Upper lobe of left lung (tissue), 6 donors: ENCODE measurements around the gene EMC6. TPM values are rescaled to one million over a fixed set of nuclear protein-coding genes. Genes with fewer than 3 reads are reported as not detected.

Experiments
- ATAC-seq, 2 donors: fragments of 200-7000 bp; cut with Tn5 transposase; one replicate each; pipeline ENCODE4 v1.9.1; 2022; ENCODE audit warnings: mild to moderate bottlenecking in 2 of 2, moderate library complexity in 2 of 2; ENCODE audit not compliant: low FRiP score in 2 of 2
- DNase-seq, 2 donors: peaks; one replicate each; pipeline ENCODE4 v3.0.0-alpha.2; 2019 to 2020
- H3K27ac ChIP-seq, 4 donors: fragments of 200-600 bp; sonication (generic); one replicate each; pipeline ENCODE4 v1.5.1; 2016 to 2019
- H3K27me3 ChIP-seq, 4 donors: fragments of 200-600 bp; sonication (generic); one replicate each; pipeline ENCODE4 v1.5.1; 2017 to 2019
- H3K36me3 ChIP-seq, 4 donors: fragments of 200-600 bp; sonication (generic); one replicate each; pipeline ENCODE4 v1.5.1; 2016 to 2019
- H3K4me1 ChIP-seq, 4 donors: fragments of 200-600 bp; sonication (generic); one replicate each; pipeline ENCODE4 v1.5.1; 2018 to 2019
- H3K4me3 ChIP-seq, 4 donors: fragments of 200-600 bp; sonication (generic); one replicate each; pipeline ENCODE4 v1.5.1; 2017 to 2019; ENCODE audit warnings: mild to moderate bottlenecking in 2 of 4, moderate library complexity in 1 of 4
- H3K9me3 ChIP-seq, 4 donors: fragments of 200-600 bp; sonication (generic); one replicate each; pipeline ENCODE4 v1.5.1; 2018 to 2019
- EP300 ChIP-seq, 4 donors: sonication (generic); formaldehyde crosslinking; IDR thresholded peaks; one replicate each; pipeline ENCODE4 v1.5.1; 2017; ENCODE audit warnings: antibody characterized with exemption in 4 of 4, control low read depth in 2 of 4
- POLR2A ChIP-seq, 4 donors: fragments of 450-650 bp; IDR thresholded peaks; one replicate each; pipeline ENCODE4 v1.5.1; 2016 to 2017; ENCODE audit warnings: antibody characterized with exemption in 4 of 4, mild to moderate bottlenecking in 2 of 4
- POLR2AphosphoS5 ChIP-seq, 2 donors: sonication (generic); formaldehyde crosslinking; IDR thresholded peaks; one replicate each; pipeline ENCODE4 v1.5.1; 2017; ENCODE audit warnings: antibody characterized with exemption in 2 of 2
- WGBS, 2 donors: methylation state at CpG; one replicate each; pipeline ENCODE4 v1.1.5; 2017 to 2018; 5-methylcytosine and 5-hydroxymethylcytosine counted together
- total RNA-seq, 6 donors: library from RNA; depleted of rRNA in 4 of 6; stranded (reverse); fragments of >200 nt in 4 of 6; gene quantifications; one replicate each; pipeline versions ENCODE4 v1.1.0 to v1.2.1, GENCODE V29; 2016 to 2021
- TF ChIP-seq, protein P1 (sequence below), 6 experiments: fragments of 450-650 bp in 4 of 6; fragments of 200-600 bp in 2 of 6; sonication (generic) in 2 of 6; IDR thresholded peaks; one replicate each; pipeline ENCODE4 v1.5.1; 2016 to 2019; ENCODE audit warnings: antibody characterized with exemption in 6 of 6
- donor health status: DM: no; HTN: no; CAD: no; lungs with moderate emphysema.
- donor health status: DM: no; HTN: yes; CAD: no; lungs with severe emphysema.

EMC6 gene
- total RNA-seq, 6 donors from 2014 or later = 9.8 to 38.7 (median 36.5) TPM; not detected in 1

DNA sequence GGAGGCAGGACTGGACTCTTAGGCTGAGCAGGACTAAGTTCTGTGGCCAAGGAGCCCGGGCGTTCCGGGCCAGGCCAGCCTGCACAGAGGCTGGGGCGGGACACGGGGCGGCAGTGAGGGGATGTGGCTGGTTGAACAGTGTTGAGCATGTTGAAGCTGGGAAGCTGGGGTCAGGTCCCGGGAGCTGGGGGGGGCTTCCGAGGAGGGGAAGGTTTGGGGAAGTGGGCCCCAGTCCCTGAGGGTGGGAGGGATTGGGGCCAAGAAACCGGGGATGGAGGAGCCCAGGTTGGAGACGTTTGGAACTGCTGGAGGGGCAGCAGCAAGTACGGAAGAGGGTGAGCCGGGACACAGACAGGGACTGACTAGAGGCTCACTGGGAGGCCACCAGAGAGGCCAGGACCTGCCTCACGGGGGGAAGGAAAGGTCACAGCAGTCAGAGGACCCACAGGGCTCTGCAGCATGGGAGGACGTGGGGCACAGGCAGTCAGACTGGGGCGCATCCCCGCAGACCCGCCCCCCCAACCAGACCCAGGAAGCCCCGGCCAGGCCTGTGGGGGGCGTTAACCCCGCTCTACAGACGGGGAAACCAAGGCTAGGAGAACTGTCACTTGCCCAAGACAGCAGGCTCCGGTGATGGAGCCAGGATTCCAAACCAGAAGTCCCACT, 9.7 kb upstream of the EMC6 start:
- peak in 1 of 2 donors; percentile 72 for DNase-seq
- peak in 1 of 2 donors; percentile 21 for ATAC-seq
- Histone ChIP-seq H3K4me1 (peaks cover 7 to 10% (median 8%) of the 10 kb centered on the region in 4 donors), H3K9me3 (no peaks in the 10 kb centered on the region), H3K27ac (peak overlapping the region; percentile 46 to 58 (median 47)), H3K4me3 (no peak overlapping the region), H3K36me3 (peaks cover 0 to 66% (median 40%) of the 10 kb centered on the region in 4 donors), H3K27me3 (no peaks in the 10 kb centered on the region)
- 75 to 80% methylated on average over 17 to 21 of the region's 22 CpGs for WGBS, 2 donors
- TF ChIP-seq POLR2A (IDR thresholded peaks at IDR 0.05) (no peak), POLR2AphosphoS5 (IDR thresholded peaks at IDR 0.05) (no peak), EP300 (IDR thresholded peaks at IDR 0.05) (no peak)
- TF ChIP-seq, protein P1, sequence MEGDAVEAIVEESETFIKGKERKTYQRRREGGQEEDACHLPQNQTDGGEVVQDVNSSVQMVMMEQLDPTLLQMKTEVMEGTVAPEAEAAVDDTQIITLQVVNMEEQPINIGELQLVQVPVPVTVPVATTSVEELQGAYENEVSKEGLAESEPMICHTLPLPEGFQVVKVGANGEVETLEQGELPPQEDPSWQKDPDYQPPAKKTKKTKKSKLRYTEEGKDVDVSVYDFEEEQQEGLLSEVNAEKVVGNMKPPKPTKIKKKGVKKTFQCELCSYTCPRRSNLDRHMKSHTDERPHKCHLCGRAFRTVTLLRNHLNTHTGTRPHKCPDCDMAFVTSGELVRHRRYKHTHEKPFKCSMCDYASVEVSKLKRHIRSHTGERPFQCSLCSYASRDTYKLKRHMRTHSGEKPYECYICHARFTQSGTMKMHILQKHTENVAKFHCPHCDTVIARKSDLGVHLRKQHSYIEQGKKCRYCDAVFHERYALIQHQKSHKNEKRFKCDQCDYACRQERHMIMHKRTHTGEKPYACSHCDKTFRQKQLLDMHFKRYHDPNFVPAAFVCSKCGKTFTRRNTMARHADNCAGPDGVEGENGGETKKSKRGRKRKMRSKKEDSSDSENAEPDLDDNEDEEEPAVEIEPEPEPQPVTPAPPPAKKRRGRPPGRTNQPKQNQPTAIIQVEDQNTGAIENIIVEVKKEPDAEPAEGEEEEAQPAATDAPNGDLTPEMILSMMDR (IDR thresholded peaks at IDR 0.05) = no peak

DNA sequence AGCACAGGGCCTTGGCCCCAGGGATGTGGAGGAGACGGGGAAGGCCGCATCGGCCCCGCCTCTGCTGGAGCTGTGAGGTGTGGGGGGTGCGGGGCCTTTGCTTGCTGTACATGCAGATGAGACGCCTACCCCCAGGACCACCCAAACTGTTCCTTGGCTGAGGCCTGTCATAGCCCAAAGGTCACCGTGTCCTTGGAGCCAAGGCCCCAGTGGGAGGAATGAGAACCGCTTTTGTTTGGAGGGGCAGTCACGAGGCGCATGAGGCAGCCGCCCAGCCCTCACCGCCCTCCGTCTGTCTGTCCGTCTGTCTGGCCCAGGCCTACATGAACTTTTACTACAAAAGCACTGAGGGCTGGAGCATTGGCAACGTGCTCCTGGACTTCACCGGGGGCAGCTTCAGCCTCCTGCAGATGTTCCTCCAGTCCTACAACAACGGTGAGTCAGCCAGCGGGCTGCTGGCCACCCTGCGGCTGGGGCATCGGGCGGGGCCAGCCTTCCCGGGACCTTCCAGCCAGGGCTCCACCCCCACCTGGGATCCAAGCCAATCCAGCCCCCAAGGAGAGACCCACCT, 9.0 kb upstream of the EMC6 start:
- WGBS, 2 donors = 79 to 83% methylated on average over 8 to 22 of the region's 22 CpGs
- peaks cover under 1 to 74% (median 47%) of the 10 kb centered on the region in 4 donors for H3K36me3 ChIP-seq
- no peak overlapping the region for H3K4me3 ChIP-seq
- peaks cover 7 to 10% (median 8%) of the 10 kb centered on the region in 4 donors for H3K4me1 ChIP-seq
- H3K9me3 ChIP-seq = no peaks in the 10 kb centered on the region
- H3K27me3 ChIP-seq = no peaks in the 10 kb centered on the region
- peak; percentile 6 to 81 for ATAC-seq
- peak in 1 of 2 donors; percentile 81 for DNase-seq
- H3K27ac ChIP-seq = peak overlapping the region; percentile 46 to 58 (median 47)
- TF ChIP-seq, protein P1 (IDR thresholded peaks at IDR 0.05) = peak in 1 of 6 experiments; percentile 45
- TF ChIP-seq POLR2AphosphoS5 (IDR thresholded peaks at IDR 0.05) (no peak), EP300 (IDR thresholded peaks at IDR 0.05) (no peak)

- no peaks in the 10 kb centered on the region for H3K9me3 ChIP-seq
- no peaks in the 10 kb centered on the region for H3K27me3 ChIP-seq
- H3K4me1 ChIP-seq = peaks cover 7 to 10% (median 8%) of the 10 kb centered on the region in 4 donors
- no peak for ATAC-seq
- H3K36me3 ChIP-seq = peaks cover 2 to 74% (median 46%) of the 10 kb centered on the region in 4 donors
- WGBS, 2 donors = 92 to 93% methylated on average over 18 to 21 of the region's 23 CpGs
- TF ChIP-seq EP300 (IDR thresholded peaks at IDR 0.05) = no peak
- DNase-seq = peak in 1 of 2 donors; percentile 76
- peak overlapping the region; percentile 17 to 58 (median 46) for H3K27ac ChIP-seq
- no peak overlapping the region for H3K4me3 ChIP-seq
Measured at GRCh38 chr17:3660311-3660891, 8.2 kb upstream of the EMC6 start.

GRCh38 chr17:3663102-3664011, 5.3 kb upstream of the EMC6 start:
- Histone ChIP-seq H3K4me1 (peaks cover 24 to 29% (median 28%) of the 10 kb centered on the region in 4 donors), H3K9me3 (no peaks in the 10 kb centered on the region), H3K4me3 (no peak overlapping the region), H3K27me3 (no peaks in the 10 kb centered on the region), H3K36me3 (peaks cover 2 to 59% (median 31%) of the 10 kb centered on the region in 4 donors), H3K27ac (no peak overlapping the region)
- no peak for TF ChIP-seq POLR2AphosphoS5 (IDR thresholded peaks at IDR 0.05)
- TF ChIP-seq POLR2A (IDR thresholded peaks at IDR 0.05) = no peak
- TF ChIP-seq, protein P1 (IDR thresholded peaks at IDR 0.05) = no peak
- 91 to 95% methylated on average over 19 to 27 of the region's 33 CpGs for WGBS, 2 donors
- ATAC-seq (no peak), DNase-seq (peak in 1 of 2 donors; percentile 73)
